NCI-H774 (cell line): ENCODE data around the gene RNF4.
"Not testable (repeated sequence)": the region's sequence is repeated elsewhere in the genome, so short reads cannot be mapped to it uniquely, and the experiment has no call there.

Source experiments
- DNase-seq: peaks from one replicate; lab custom pipeline; 2025; lab: John Stamatoyannopoulos, UW

RNF4 gene

GRCh38 chr4:2535376-2536192 is 66.7 kb downstream of the RNF4 start:
- DNase-seq, result no peak

- DNase-seq, result peak; percentile 95
These were observed 67.5 kb downstream of the RNF4 start, which contains the start of gene FAM193A for GRCh38 chr4:2536193-2537010. Gene FAM193A, plus strand, starts transcription at chr4:2536647. Its CDS starts 269 bp downstream, at chr4:2536916.

- DNase-seq, result no peak
These were observed 68.3 kb downstream of the RNF4 start for GRCh38 chr4:2537011-2537830.

GRCh38 chr4:2543580-2544191 is 74.8 kb downstream of the RNF4 start:
- not testable (repeated sequence) for DNase-seq

- no peak for DNase-seq
These were observed 76.6 kb downstream of the RNF4 start for GRCh38 chr4:2545321-2546013.

GRCh38 chr4:2546286-2546823 is 77.4 kb downstream of the RNF4 start:
- DNase-seq, result no peak

- not testable (repeated sequence) for DNase-seq
These were observed 78.2 kb downstream of the RNF4 start for GRCh38 chr4:2546961-2547691.

GRCh38 chr4:2551118-2551517 is 82.2 kb downstream of the RNF4 start:
- no peak for DNase-seq

GRCh38 chr4:2552806-2553205 is 83.9 kb downstream of the RNF4 start:
- no peak for DNase-seq

GRCh38 chr4:2558301-2558700 is 89.4 kb downstream of the RNF4 start:
- no peak for DNase-seq

GRCh38 chr4:2560167-2560566 is 91.3 kb downstream of the RNF4 start:
- no peak for DNase-seq
